ENCODE results near the gene CCDC71. TPM values are rescaled to one million over a fixed set of nuclear protein-coding genes. Genes with fewer than 3 reads are reported as not detected.

The CCDC71 gene
- total and polyA plus RNA-seq, 2 of the 13 experiments (the other 11 are each of a cell fraction or from before 2014, with no cell fraction given): 9.7 to 14.3 TPM

GRCh38 chr3:49166752-49167556, 823 bp upstream of the CCDC71 start (continued):
- TF ChIP-seq ZNF790 (CRISPR knock-in tag; IDR thresholded peaks at IDR 0.05; ENCODE audit: borderline replicate concordance) (0 out of 2 replicates have a peak, but pooled peaks have one; percentile 11), ATF1 (CRISPR knock-in tag; IDR thresholded peaks at IDR 0.05) (no peak), JUNB (CRISPR knock-in tag; IDR thresholded peaks at IDR 0.05; ENCODE audit: borderline replicate concordance) (no peak), ZMAT3 (CRISPR knock-in tag; conservative IDR thresholded peaks at IDR 0.05) (no peak), TFAP4 (IDR thresholded peaks at IDR 0.05; ENCODE audit: borderline replicate concordance, low read depth) (peak; percentile 26; the same call in 1 of the 2 replicates), ZNF629 (CRISPR knock-in tag; conservative IDR thresholded peaks at IDR 0.05) (peak; percentile 41; the same call in 1 of the 2 replicates), ETV5 (CRISPR knock-in tag; IDR thresholded peaks at IDR 0.05; ENCODE audit: borderline replicate concordance) (no peak), CERS6 (CRISPR knock-in tag; IDR thresholded peaks at IDR 0.05) (no peak), ZNF263 (CRISPR knock-in tag; IDR thresholded peaks at IDR 0.05) (no peak), ETS1 (CRISPR knock-in tag; IDR thresholded peaks at IDR 0.05) (no peak), ZNF407 (CRISPR knock-in tag; IDR thresholded peaks at IDR 0.05; ENCODE audit: not compliant biosample characterization) (no peak), CBFB (CRISPR knock-in tag; IDR thresholded peaks at IDR 0.05) (no peak), KDM6A (CRISPR knock-in tag; IDR thresholded peaks at IDR 0.05; ENCODE audit: low read depth) (no peak), PHF21A (CRISPR knock-in tag; IDR thresholded peaks at IDR 0.05) (no peak), REPIN1 (CRISPR knock-in tag; IDR thresholded peaks at IDR 0.05; ENCODE audit: borderline replicate concordance, low read depth) (peak; percentile 54; the same call in 1 of the 2 replicates), ZNF44 (CRISPR knock-in tag; IDR thresholded peaks at IDR 0.05) (no peak), NR2C2 (CRISPR knock-in tag; IDR thresholded peaks at IDR 0.05; ENCODE audit: borderline replicate concordance) (no peak), PITX1 (CRISPR knock-in tag; IDR thresholded peaks at IDR 0.05) (peak; percentile 56; the same call in 1 of the 2 replicates), KLF12 (CRISPR knock-in tag; IDR thresholded peaks at IDR 0.05; ENCODE audit: borderline replicate concordance) (no peak)

Measured in HepG2 (cell line).